ENCODE results near the gene CFAP91. TPM values are rescaled to one million over a fixed set of nuclear protein-coding genes. Genes with fewer than 3 reads are reported as not detected.

The CFAP91 gene
- total RNA-seq, 1 donor from 2014 or later = 19.9 TPM

DNA sequence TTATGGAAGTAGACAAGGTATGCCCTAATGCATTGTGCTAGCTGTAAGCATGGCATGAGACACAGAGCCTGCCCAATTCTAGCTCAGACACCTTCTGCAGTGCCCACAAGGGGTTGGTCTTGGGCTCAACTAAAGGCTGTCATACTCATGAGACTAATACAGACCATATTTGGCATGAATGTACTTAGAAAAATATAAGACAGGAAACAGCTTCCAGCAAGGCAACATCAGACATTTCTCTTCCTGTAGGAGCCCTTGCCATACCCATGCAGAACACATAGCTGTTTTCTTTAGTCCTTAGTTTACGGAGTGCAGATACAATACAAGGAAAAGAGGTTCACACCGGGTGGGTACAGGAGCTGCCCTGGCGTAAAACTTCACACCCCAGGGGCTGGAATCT, 48.6 kb downstream of the CFAP91 start:
- H3K36me3 Mint-ChIP-seq = peaks cover 46% of the 10 kb centered on the region
- Histone ChIP-seq H3F3A (ENCODE audit: low read depth) (no peaks in the 10 kb centered on the region), H3K9me3 (ENCODE audit: low read depth) (no peaks in the 10 kb centered on the region), H4K20me1 (ENCODE audit: low read depth) (no peaks in the 10 kb centered on the region), H3K27me3 (no peaks in the 10 kb centered on the region), H2AFZ (replicated peaks) (no peak overlapping the region), H3K9ac (no peak overlapping the region), H3K79me2 (ENCODE audit: low read depth) (no peaks in the 10 kb centered on the region), H3K4me3 (no peak overlapping the region), H3K4me1 (no peaks in the 10 kb centered on the region), H3K27ac (no peak overlapping the region), H3K36me3 (peaks cover 3% of the 10 kb centered on the region), H3K4me2 (no peak overlapping the region)
- peaks cover 2% of the 10 kb centered on the region for H3K27me3 Mint-ChIP-seq (ENCODE audit: insufficient read depth, low read depth)
- TF ChIP-seq, protein P1, sequence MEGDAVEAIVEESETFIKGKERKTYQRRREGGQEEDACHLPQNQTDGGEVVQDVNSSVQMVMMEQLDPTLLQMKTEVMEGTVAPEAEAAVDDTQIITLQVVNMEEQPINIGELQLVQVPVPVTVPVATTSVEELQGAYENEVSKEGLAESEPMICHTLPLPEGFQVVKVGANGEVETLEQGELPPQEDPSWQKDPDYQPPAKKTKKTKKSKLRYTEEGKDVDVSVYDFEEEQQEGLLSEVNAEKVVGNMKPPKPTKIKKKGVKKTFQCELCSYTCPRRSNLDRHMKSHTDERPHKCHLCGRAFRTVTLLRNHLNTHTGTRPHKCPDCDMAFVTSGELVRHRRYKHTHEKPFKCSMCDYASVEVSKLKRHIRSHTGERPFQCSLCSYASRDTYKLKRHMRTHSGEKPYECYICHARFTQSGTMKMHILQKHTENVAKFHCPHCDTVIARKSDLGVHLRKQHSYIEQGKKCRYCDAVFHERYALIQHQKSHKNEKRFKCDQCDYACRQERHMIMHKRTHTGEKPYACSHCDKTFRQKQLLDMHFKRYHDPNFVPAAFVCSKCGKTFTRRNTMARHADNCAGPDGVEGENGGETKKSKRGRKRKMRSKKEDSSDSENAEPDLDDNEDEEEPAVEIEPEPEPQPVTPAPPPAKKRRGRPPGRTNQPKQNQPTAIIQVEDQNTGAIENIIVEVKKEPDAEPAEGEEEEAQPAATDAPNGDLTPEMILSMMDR (IDR thresholded peaks at IDR 0.05) = no peak
- no peak for TF ChIP-seq EZH2 (IDR thresholded peaks at IDR 0.05)
- no peak for TF ChIP-seq EZH2phosphoT487 (IDR thresholded peaks at IDR 0.05)
- no peaks in the 10 kb centered on the region for H3K4me1 Mint-ChIP-seq
- no peak overlapping the region for H3K4me3 Mint-ChIP-seq
- H3K9me3 Mint-ChIP-seq = peaks cover 4% of the 10 kb centered on the region
- no peak for DNase-seq (ENCODE audit: low spot score)
- no peak overlapping the region for H3K27ac Mint-ChIP-seq

Other genes starting within 250 kb of the CFAP91 start
- gene TMEM39A, start 239.4 kb upstream of the CFAP91 start, total RNA-seq (ENCODE audit: low replicate concordance) = 41.2 and 43.0 TPM in 2 replicates
- gene POGLUT1, start 234.1 kb upstream of the CFAP91 start, total RNA-seq (ENCODE audit: low replicate concordance) = 19.7 and 20.1 TPM in 2 replicates
- gene TIMMDC1, start 204.5 kb upstream of the CFAP91 start, total RNA-seq (ENCODE audit: low replicate concordance) = 66.0 and 91.7 TPM in 2 replicates
- gene CD80, start 143.4 kb upstream of the CFAP91 start, total RNA-seq (ENCODE audit: low replicate concordance) = 0.30 TPM in 1 of 2 replicates, not detected in the other
- 0.77 and 1.4 TPM in 2 replicates for gene ADPRH, start 123.5 kb upstream of the CFAP91 start, total RNA-seq (ENCODE audit: low replicate concordance)
- gene PLA1A, start 105.1 kb upstream of the CFAP91 start, total RNA-seq (ENCODE audit: low replicate concordance) = not detected in 2 replicates
- 0.95 and 1.5 TPM in 2 replicates for gene POPDC2, start 42.4 kb upstream of the CFAP91 start, total RNA-seq (ENCODE audit: low replicate concordance)
- gene COX17, start 25.6 kb upstream of the CFAP91 start, total RNA-seq (ENCODE audit: low replicate concordance) = 20.9 and 23.6 TPM in 2 replicates
- 0.22 and 0.69 TPM in 2 replicates for gene NR1I2, start 79.1 kb downstream of the CFAP91 start, total RNA-seq (ENCODE audit: low replicate concordance)

Data from neural progenitor cell (in vitro differentiated cells).